ENCODE data around the gene NFYB.
"Not testable (repeated sequence)": the region's sequence is repeated elsewhere in the genome, so short reads cannot be mapped to it uniquely, and the experiment has no call there.

Gene NFYB

DNA sequence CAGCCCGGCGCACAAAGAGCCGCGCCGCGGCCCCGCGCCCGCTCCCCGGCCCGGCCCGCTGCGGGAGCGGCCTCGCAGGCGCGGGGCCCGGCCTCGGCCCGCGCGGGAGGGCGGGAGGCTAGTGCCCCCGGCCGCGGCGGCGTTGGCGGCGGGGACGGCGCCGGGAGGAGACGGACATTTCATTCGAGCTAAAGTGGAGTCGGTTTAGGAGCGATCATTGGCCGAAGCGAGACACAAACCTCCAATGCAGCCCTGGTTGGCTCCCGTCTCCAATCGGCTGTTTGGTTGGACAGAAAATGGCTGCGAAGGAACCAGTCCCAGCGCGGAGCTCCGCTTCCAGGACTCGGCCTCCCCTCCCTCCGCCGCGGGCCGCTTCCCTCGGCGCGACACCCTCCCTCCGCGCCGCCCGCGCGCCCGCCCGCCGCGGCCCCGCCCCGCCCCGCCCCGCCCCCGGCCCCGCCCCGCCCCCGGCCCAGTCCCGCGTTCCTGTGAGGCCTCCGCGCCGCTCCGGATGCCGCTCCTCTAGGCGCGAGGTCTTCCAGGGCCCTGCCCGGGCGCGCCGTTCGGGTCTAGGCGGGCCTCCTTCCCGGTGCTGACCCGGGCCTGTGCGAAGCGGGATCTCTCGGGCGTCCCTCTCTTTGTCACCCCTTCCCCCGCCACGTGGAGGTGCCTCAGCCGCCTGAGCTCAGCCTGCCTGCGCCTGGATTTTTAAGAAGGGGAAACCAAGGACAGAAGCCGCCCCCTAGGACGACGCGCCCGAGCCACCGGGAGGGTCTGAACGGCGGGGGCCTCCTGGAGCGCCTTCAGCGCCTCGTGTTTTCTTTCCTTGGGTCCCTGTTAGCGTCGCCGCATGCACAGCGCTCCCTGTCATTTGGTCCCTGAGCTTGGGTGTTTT, at the start of gene NFYB:
NFYB (minus strand) TSS at position 309 of the 895 bp plus-strand sequence. CDS start 2,757 bp downstream, outside the sequence.
- peak; percentile 96 for DNase-seq (ENCODE audit: low spot score)

DNA sequence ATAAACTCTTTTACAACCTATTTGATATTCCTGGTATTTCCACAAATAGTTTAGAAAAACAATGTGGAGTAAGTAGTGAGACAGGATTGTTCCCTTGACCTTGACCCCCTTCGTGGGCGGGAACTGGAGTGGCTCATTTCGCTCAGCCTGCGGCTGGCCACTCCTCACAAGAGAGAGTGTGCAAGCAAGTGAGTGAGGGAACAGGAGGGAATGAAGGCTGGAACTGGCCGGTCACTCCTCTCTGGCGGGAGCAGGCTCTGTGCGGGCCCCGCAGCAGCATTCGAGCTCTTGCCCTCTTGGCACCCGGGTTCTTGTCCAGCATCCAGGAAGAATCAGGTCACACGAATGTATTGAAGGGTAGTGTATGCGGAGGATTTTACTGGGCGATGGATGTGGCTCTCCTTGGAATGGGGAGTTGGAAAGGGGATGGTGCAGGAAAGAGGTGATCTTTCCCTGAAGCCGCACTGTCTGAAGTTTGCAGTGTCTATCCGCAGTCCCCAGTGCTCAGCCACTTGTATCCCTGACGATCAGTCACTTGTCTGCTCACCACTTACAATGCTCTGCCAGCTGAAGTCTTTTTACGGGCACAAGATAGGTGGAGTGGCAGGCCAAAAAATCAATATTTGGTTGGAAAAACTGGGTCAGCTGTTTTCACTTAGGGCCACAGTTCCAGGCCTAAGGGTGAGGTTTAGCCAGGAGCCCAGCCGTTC, 49.6 kb upstream of the NFYB start:
- no peak for DNase-seq (ENCODE audit: low spot score)

DNA sequence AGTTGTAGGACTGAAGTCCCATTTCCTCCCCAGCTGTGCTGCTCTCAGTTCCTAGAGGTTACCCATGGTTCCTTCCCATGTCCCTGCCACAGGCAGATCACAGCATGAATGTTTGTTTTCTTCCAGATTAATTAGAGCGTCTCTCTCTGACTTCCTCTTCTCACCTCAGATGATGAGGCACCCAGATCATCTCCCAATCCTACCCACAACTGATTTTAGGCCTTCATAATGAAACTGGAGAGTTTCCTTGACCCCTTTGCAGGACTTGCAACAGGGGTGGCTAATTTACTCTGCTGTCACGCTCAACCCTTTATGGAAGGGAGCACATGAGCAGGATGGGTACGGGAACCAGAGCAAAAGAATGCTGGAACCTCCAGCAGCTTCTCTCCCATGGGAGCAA, 45.4 kb upstream of the NFYB start:
- no peak for DNase-seq (ENCODE audit: low spot score)

DNA sequence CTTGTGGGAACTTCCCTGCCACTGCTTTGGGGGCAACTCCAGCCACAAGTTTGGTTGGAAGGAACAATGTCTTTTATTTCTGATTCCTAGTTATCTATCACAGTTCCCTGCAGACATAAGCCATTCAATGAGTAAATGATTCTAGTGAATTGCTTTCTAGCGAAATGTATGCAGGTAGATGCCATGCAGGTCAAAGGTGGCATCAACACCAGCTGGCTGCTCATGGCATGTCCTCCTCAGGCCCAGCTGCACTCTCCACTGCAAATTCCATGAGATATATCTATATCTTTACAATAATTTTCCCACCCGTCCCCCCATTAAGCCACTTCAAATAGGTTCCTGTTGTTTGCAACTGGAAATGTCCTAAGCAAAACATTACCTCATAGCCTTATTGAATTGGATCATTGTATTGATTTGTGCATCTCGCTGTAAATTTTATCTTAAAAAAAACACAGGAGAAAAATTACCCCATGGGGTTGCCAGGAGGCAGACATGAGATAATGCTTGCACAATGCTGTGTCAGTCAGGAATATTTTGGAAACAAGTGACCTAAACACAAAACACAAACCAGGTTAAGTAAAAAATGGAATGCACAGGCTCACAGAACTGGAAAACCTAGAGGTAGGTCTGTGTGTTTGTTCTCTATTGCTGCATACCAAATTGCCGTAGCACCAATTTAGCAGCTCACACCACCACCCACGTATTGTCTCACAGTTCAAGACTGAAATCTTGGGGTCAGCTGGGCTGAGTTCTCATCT, 44.8 kb upstream of the NFYB start:
- DNase-seq (ENCODE audit: low spot score) = no peak

DNA sequence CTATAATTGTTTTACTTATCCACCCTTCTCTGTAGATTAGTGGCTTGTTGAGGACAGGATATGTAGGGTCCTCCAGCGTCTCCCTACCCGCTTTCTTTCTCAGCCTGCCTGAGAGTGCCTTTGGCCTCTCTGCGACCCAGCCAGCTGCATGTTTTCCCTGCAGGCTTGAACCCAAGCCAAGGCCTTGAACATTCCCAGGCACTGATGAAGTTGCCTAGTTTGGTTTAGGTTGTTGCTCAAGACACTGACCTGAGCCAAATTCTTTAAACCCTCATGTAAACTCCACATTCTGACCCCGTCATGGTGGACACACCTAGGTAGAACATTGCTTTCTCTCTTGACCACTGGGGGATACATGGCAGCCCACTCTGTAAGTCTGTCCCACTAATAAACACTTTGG, 44.1 kb upstream of the NFYB start:
- no peak for DNase-seq (ENCODE audit: low spot score)

DNA sequence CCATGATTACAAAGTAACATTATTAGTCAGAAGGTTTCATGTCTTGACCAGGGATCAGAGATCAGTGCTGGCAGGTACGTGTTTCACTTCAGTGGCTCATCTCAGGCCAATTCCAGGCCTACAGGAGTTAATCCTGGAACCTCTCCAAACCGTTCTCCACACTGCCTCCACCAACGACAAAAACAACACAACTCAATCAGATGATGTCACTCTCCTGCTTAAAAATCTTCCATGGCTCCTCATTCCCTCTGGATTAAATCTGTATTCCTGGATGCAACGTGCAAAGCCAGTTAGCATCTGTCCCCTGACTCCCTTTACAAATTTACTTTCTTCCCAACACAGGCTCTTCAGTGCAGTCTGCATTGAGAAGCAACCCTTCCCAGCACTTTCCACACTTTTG, 43.3 kb upstream of the NFYB start:
- no peak for DNase-seq (ENCODE audit: low spot score)

DNA sequence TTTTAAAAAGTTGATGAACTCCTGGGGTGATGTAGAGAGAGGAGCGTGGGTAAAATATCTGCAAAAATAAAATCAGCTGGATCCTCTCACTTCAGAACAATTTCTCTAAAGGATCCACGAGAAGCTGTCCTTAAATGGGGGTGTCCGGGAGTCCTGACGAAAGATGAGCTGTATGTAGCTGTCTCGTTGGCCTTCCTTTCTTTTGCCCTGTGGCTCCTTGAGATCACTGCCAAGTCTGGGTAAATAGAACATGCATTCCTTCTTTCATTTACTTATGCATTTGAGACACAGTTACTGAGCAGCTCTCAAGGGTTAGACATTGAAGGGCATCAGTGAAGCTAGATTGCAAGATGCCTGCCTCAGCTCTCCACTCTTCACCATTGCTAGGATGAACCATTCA, 42.4 kb upstream of the NFYB start:
- no peak for DNase-seq (ENCODE audit: low spot score)

DNA sequence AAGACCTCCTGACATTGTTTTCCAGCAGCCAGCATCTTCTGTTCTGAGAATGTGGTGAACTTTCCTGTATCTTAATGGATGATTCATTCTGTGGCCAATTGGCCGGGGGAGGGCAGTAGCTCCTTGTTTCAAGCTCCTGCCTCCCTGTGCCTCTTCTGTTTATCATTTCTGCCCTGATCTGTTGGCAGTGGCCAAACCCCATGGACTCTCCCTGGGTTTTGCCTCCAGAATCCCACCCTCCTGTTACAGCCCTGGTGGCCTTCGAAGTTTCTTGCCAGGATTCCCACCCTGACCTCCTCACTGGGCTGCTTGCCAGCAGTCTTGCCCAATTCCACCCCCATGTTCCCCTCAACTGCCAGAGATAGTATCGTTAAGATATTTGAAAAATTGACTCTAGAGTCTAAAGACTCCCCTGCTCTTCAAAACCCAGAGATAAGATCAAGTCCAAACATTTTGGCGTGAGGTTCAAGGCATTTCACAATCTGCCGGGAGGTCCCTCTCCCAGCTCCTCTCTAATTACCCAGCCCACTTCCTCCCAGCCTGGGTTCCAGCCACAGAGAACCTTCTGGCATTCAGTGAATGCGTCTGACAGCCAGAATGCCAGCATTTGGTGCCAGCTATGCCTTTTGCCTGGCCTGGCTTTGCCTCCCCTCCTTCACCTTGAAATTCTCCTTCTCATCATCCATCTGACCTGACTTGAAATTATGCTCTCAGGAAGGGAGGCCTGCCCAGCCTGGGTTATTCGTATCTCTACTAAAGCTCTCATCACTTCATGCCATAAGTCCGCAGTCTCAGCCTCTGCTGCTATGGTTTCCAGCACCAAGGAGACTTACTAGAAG, 39.9 kb upstream of the NFYB start:
- peak; percentile 35 for DNase-seq (ENCODE audit: low spot score)

DNA sequence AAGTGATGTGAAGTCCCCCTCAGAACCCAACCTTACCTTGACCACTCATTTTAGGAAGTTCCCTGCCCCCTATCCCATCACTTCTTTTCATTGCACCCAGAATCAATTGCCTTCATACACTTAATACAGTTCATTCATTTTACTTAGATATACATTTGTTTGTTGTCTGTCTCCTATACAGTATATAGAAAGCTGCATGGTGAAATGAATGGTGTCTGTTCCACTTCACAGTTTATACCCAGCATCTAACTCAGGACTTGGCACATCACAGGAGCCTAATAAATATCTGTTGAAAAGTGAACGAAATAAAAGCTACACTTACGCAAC, 39.3 kb upstream of the NFYB start:
- DNase-seq (ENCODE audit: low spot score) = no peak

DNA sequence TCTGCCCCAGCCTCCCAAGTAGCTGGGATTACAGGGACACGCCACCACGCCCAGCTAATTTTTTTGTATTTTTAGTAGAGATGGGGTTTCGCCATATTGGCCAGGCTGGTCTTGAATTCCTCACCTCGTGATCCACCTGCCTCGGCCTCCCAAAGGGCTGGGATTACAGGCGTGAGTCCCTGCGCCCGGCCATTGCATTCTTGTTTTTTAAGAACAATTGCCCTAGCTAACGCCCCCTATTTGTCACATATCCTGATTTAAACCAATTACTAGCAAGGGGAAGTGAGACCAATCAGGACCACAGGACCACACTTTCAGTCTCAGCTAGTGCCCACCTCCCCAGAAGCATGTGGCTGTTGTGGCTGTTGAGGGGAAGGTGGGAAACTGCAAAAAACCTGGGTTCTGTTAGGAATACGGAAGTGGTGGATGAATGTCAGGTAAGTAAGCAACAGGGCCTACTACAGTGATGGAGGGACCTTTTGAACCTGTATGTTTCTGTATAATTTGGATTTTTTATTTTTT, 37.8 kb upstream of the NFYB start:
- no peak for DNase-seq (ENCODE audit: low spot score)

DNA sequence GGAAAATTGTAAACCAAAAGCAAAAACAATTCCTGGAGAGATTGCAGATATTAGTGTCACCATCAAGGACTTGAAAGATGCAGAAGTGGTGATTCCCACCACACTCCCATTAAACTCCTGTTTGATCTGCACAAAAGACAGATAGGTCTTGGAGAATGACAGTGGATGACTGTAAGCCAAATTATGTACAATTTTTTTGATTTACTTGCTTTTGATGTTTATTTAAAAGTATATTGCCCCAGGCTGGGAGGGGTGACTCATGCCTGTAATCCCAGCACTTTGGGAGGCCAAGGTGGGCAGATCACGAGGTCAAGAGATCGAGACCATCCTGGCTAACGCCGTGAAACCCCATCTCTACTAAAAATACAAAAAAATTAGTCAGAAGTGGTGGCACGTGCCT, 35.8 kb upstream of the NFYB start:
- DNase-seq (ENCODE audit: low spot score) = not testable (repeated sequence)

DNA sequence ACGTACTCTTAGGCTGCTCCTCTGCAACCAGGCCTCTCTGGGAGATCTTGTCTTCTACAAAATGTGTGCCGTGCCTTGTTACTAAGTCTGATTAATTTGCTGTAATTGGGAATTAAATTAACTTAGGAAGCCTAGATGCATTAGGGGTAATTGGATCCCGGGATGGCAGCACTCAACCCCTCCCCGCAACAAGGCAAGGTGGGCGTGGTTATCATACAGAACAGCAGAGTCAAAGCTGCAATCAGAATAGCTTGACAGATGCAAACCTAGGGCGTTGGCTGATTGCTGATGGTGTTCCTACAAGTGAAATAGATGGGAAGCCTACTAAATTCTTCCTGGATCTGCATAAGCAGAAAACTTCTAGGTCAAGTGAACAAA, 34.5 kb upstream of the NFYB start:
- no peak for DNase-seq (ENCODE audit: low spot score)

DNA sequence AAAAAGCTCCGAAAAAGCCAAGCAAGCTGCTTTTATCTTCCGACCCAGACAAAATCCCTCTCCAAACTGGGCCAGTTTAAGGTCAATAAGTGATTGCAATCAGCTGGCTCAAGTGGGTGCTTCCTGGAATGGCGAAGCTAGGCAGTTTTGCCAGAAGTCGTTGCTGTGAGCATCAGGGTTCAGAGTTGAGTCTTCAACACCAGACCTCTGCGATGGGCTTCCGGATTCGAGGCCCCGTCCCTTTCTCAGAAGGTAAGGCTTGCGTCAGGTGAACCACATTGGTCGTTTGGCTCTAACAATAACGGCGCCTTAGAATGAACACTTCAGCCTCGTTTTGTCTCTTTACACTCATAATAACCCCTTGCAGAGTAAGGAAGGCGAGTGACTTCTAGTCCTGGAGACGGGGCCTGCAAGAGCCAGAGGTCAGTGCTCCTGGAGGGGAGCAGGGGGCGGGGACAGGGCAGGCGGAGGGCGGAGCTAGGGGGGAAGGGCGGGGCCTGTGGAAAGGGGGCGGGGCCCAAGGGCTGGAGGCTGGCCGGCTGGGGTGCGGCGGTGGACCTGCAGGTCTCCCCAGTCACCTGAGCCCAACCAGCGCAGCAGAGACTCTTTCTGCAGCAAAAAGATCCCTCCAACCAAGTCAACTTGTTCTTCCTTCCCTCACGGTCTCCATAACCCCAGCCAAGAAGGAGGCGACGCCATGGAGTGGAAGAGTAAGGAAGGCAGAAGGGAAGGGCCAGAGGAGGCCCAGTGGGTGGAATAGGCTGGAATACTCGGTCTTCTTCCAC, 34.0 kb upstream of the NFYB start:
- DNase-seq (ENCODE audit: low spot score) = no peak

DNA sequence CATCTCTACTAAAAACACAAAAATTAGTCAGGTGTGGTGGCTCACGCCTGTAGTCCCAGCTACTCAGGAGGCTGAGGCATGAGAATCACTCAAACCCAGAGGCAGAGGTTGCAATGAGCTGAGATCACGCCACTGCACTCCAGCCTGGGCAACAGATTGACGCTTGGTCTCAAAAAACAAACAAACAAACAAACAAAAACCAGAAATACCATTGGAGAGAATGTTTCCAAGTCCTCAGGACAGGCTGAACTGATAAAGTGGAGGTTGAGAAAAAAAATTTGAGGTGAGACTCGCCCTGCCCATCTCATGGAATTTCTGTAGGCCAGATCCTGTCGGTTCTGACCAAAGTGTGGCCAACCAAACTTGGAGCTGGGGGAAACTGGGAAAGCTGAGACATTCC, 30.6 kb upstream of the NFYB start:
- DNase-seq (ENCODE audit: low spot score) = no peak

DNA sequence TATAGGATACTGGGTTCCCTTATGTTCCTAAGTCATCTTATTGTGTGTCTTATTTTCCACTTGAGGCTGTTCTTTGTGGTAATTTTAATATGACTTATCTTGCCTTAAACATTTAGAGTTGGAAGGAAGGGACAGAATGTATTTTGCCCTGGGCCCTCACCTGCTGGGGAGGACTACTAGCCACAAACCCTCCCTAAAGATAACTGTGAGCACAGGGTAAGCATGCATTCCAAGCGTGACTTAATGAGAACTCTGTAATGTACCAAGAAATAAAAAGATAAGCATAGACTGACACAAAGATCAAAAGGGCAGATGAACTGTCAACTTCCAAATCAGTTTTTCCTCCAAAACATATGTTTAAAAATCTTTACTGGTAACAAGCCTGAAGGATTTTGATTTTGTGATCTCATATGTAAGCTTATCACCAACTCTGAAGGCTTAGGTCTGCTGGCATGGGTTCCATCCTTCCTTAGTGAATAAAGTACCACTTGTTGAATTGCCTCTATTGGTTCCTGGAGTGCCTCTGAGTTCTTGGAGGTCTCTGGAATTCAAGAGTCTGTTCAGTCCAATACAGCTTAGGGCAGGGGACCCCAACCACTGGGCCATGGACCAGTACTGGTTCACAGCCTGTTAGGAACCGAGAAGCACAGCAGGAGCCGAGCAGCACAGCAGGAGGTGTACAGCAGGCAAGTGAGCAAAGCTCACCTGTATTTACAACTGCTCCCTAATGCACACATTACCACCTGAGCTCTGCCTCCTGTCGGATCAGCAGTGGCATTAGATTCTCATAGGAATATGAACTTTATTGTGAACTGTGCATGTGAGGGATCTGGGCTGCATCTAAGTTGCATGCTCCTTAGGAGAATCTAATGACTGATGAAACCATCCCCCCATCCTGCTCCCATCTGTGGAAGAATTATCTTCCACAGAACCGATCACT, 29.8 kb upstream of the NFYB start:
- DNase-seq (ENCODE audit: low spot score) = no peak

DNA sequence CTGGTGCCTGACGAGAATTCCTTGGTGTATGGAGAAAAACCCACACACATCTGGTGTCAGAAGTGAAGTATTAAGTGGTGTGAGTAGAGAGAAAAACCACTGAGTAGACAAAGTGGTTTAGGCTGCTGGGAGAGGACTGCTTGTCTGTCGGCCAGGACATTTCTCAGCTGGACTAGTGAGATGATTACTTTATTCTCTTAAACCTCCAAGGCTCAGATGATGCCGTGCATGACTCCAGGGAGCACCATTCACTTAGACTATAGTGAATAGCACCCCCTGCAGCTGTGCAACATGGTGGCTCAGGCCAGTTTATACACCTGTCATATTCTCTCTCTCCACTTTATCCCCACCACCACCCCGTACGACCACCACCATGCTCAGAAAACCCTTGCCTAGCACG, 28.5 kb upstream of the NFYB start:
- DNase-seq (ENCODE audit: low spot score) = no peak

DNA sequence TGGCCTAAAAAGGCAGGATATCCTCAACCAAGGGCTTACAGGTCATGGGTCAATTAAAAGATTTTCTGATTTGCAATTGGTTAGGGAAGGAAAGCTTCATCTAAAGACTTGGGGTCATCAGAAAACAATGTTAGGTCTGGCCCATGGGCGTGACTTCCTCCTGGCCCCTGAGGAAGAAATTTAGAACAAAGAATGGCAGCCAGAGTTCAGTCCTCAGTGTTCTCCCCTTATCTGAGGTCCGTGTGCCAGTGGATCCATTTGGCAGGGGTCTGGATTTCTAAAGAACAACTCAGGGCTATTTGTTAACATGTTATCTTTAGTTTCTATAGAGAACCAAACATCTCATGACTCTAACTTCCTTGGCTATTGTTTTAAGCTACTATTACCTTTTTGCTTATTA, 27.8 kb upstream of the NFYB start:
- no peak for DNase-seq (ENCODE audit: low spot score)

DNA sequence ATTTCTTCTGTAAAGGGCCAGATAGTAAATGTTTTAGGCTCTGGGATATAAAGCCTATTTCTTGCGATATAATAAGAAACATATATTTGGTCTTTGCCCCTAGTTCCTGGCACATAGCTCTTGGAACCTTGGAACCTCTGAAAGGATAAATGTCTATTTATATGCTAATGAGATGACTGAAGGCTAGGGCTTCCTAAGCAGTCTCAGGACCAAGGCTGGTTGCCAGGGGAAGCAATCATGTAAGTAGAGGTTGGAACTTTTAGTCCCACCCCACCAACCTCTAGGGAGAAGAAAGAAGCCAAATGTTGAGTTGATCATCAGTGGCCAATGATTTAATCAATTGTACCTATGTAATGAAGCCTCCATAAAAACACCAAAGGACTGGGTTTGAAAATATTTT, 26.6 kb upstream of the NFYB start:
- no peak for DNase-seq (ENCODE audit: low spot score)

DNA sequence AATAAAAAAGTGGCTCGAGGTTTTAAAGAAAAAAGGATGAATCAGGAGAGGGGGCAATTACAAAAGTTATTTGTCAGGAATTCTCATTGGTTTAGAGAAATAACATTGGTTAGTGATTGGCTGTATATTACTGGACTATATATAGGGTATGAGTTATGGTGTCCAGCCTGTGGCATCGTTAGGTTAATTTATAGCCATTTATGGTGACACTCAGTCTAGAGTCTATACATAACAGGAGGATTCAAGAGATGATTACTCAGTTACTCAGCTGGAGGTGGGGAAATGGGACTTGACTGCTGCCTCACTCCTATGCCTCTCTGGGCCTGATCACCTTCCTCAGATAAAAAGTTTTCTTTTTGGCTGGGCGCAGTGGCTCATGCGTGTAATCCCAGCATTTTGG, 25.6 kb upstream of the NFYB start:
- no peak for DNase-seq (ENCODE audit: low spot score)

DNA sequence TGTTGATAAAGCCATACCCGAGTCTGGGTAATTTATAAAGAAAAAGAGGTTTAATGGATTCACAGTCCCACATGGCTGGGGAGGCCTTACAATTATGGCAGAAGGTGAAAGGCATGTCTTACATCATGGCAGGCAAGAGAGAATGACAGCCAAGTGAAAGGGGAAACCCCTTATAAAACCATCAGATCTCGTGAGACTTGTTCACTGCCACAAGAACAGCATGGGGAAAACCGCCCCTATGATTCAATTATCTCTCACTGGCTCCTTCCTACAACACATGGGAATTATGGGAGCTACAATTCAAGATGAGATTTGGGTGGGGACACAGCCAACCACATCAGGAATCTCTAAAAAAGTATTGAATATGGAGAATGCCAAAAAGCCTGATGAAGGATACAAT, 25.0 kb upstream of the NFYB start:
- DNase-seq (ENCODE audit: low spot score) = not testable (repeated sequence)

Measured in HuH-7 (cell line).